Measurements from ENCODE around the gene FABP1.

FABP1 gene

GRCh38 chr2:88136817-88137216 is 9.0 kb upstream of the FABP1 start:
- DNase-seq: no peak

- no peak for DNase-seq
These were observed 6.0 kb upstream of the FABP1 start for GRCh38 chr2:88133875-88134274.

- no peak for DNase-seq
These were observed 4.1 kb upstream of the FABP1 start for GRCh38 chr2:88131999-88132368.

- DNase-seq: no peak
These were observed 3.5 kb upstream of the FABP1 start for GRCh38 chr2:88131201-88131998.

GRCh38 chr2:88129313-88129959 is 1.6 kb upstream of the FABP1 start:
- no peak for DNase-seq

- no peak for DNase-seq
These were observed 921 bp upstream of the FABP1 start for GRCh38 chr2:88128654-88129312.

GRCh38 chr2:88127638-88127887 is 299 bp downstream of the FABP1 start:
- no peak for DNase-seq

GRCh38 chr2:88126772-88127637 is 857 bp downstream of the FABP1 start:
- DNase-seq: no peak

- no peak for DNase-seq
These were observed 1.7 kb downstream of the FABP1 start for GRCh38 chr2:88125924-88126771.

GRCh38 chr2:88125344-88125923 is 2.4 kb downstream of the FABP1 start:
- DNase-seq: no peak

GRCh38 chr2:88123975-88124917 is 3.6 kb downstream of the FABP1 start:
- no peak for DNase-seq

GRCh38 chr2:88123164-88123974 is 4.5 kb downstream of the FABP1 start:
- no peak for DNase-seq

- no peak for DNase-seq
These were observed 5.5 kb downstream of the FABP1 start for GRCh38 chr2:88122141-88122884.

- no peak for DNase-seq
These were observed 6.2 kb downstream of the FABP1 start for GRCh38 chr2:88121678-88122077.

GRCh38 chr2:88117973-88118372 is 9.9 kb downstream of the FABP1 start:
- no peak for DNase-seq

GRCh38 chr2:88116669-88117432 is 11.0 kb downstream of the FABP1 start:
- DNase-seq: no peak

- no peak for DNase-seq
These were observed 11.9 kb downstream of the FABP1 start for GRCh38 chr2:88115825-88116518.

GRCh38 chr2:88114889-88115288 is 13.0 kb downstream of the FABP1 start:
- DNase-seq: no peak

All from COR-L47 (cell line).